C4-2B (cell line): ENCODE measurements around the gene ACADVL.
"Not testable (repeated sequence)": the region's sequence is repeated elsewhere in the genome, so short reads cannot be mapped to it uniquely, and the experiment has no call there.

Experiments used
- CTCF ChIP-seq: fragments of 450-650 bp; conservative IDR thresholded peaks from 2 replicates; pipeline ENCODE4 v1.5.1; 2017; ENCODE audit warnings: mild to moderate bottlenecking
- ZFX ChIP-seq: fragments of 450-650 bp; IDR thresholded peaks from 2 replicates; pipeline ENCODE4 v1.6.1; 2017

- not testable (repeated sequence) for TF ChIP-seq CTCF, ZFX
Measured at GRCh38 chr17:7243838-7244237, 24.1 kb downstream of the ACADVL start.
